ENCODE data around the gene GIGYF2. TPM values are rescaled to one million over a fixed set of nuclear protein-coding genes. Genes with fewer than 3 reads are reported as not detected.

Gene GIGYF2
- polyA plus RNA-seq, 2 of the 4 experiments (the other 2 are of a cell fraction): 31.2 to 46.3 TPM

GRCh38 chr2:232857158-232857563 lies 160.0 kb downstream of the GIGYF2 start (continued):
- TF ChIP-seq CEBPB (IDR thresholded peaks at IDR 0.05) (peak; percentile 95 to 98), BCL3 (IDR thresholded peaks at IDR 0.05) (peak; percentile 70; the same call in 1 of the 3 replicates), MYC (IDR thresholded peaks at IDR 0.05; ENCODE audit: borderline replicate concordance, low read length) (no peak), HOXB5 (CRISPR knock-in tag; IDR thresholded peaks at IDR 0.05) (no peak), SREBF2 (IDR thresholded peaks at IDR 0.05) (no peak), ZNF302 (CRISPR knock-in tag; IDR thresholded peaks at IDR 0.05) (no peak), GATA3 (IDR thresholded peaks at IDR 0.05; ENCODE audit: borderline replicate concordance) (no peak), JUN (IDR thresholded peaks at IDR 0.05) (peak in 1 of 2 experiments; percentile 94; a peak in 4 of 5 replicates)

- FAIRE-seq (no peak), DNase-seq (ENCODE audit: low read depth in 1 of 2, low spot score in 1 of 2) (no peak), ATAC-seq (no peak)
- H3K9me3 ChIP-seq: no peaks in the 10 kb centered on the region
- CTCF ChIA-PET: interaction anchor here (4.8 kb wide), 1 partner anchor 194 kb away, joined by 18 read pairs; no protein-coding TSS in a partner anchor
- no peak overlapping the region for H3K4me2 ChIP-seq
- WGBS (ENCODE audit: missing lambda C conversion rate): 92% methylated on average over 4 of the region's 4 CpGs
- no peak overlapping the region for H3K4me3 ChIP-seq
- H3K4me1 ChIP-seq: peaks cover 72% of the 10 kb centered on the region
- peak overlapping the region; percentile 96 to 98 for H3K27ac ChIP-seq
- POLR2A ChIA-PET: interaction anchor here (0.6 kb wide), 1 partner anchor 248 kb away, joined by 5 read pairs; no protein-coding TSS in a partner anchor
- TF ChIP-seq ZSCAN20 (CRISPR knock-in tag; IDR thresholded peaks at IDR 0.05) (no peak), HOXB13 (CRISPR knock-in tag; IDR thresholded peaks at IDR 0.05; ENCODE audit: low read depth) (no peak), NPAS2 (CRISPR knock-in tag; IDR thresholded peaks at IDR 0.05; ENCODE audit: borderline replicate concordance) (no peak), CTCF (IDR thresholded peaks at IDR 0.05) (no peak), HMGXB4 (CRISPR knock-in tag; IDR thresholded peaks at IDR 0.05; ENCODE audit: borderline replicate concordance) (no peak), POLR2A (IDR thresholded peaks at IDR 0.05; ENCODE audit: low read length) (no peak), ESRRA (IDR thresholded peaks at IDR 0.05; ENCODE audit: borderline replicate concordance, low read length) (no peak), ZNF302 (CRISPR knock-in tag; IDR thresholded peaks at IDR 0.05) (no peak), MAFK (IDR thresholded peaks at IDR 0.05; ENCODE audit: partially characterized antibody) (no peak), RARB (CRISPR knock-in tag; IDR thresholded peaks at IDR 0.05) (no peak), CHD2 (IDR thresholded peaks at IDR 0.05; ENCODE audit: low read length, partially characterized antibody) (no peak), MYC (IDR thresholded peaks at IDR 0.05; ENCODE audit: borderline replicate concordance, low read length) (no peak), SMC3 (IDR thresholded peaks at IDR 0.05) (no peak), BCL3 (IDR thresholded peaks at IDR 0.05) (no peak), CEBPB (IDR thresholded peaks at IDR 0.05) (no peak), MAX (IDR thresholded peaks at IDR 0.05) (no peak), REST (IDR thresholded peaks at IDR 0.05) (no peak)
Observed at GRCh38 chr2:232859385-232859916, 162.3 kb downstream of the GIGYF2 start.

Measured in A549 (cell line).